DND-41 (cell line): ENCODE data around the gene EXOC4.
A peak's percentile ranks its signal among the peaks of the same experiment; 100 is the strongest.

Experiments
- CTCF ChIP-seq: IDR thresholded peaks from 2 replicates; pipeline ENCODE4 v1.5.1; 2012; ENCODE audit warnings: borderline replicate concordance, low read length, moderate library complexity, mild to moderate bottlenecking; ENCODE audit not compliant: poor library complexity, severe bottlenecking; ENCODE audit errors: extremely low read depth
- EZH2 ChIP-seq: IDR thresholded peaks from 3 replicates; pipeline ENCODE4 v1.6.1; 2012; ENCODE audit warnings: borderline replicate concordance, low read depth, mild to moderate bottlenecking, moderate library complexity, low read length, inconsistent platforms; ENCODE audit not compliant: severe bottlenecking

GRCh38 chr7:134016223-134016941, 763.5 kb downstream of the EXOC4 start:
- peak; percentile 82 for TF ChIP-seq CTCF
- TF ChIP-seq EZH2 = no peak
